HCEC 1CT (cell line): ENCODE data around the gene GGA2.
"Not testable (repeated sequence)": the region's sequence is repeated elsewhere in the genome, so short reads cannot be mapped to it uniquely, and the experiment has no call there.

Source experiments
- DNase-seq: peaks from one replicate; pipeline ENCODE4 v3.0.0-alpha.2; 2017

GGA2 gene

GRCh38 chr16:23464196-23464595 is 46.1 kb downstream of the GGA2 start:
- no peak for DNase-seq

DNA sequence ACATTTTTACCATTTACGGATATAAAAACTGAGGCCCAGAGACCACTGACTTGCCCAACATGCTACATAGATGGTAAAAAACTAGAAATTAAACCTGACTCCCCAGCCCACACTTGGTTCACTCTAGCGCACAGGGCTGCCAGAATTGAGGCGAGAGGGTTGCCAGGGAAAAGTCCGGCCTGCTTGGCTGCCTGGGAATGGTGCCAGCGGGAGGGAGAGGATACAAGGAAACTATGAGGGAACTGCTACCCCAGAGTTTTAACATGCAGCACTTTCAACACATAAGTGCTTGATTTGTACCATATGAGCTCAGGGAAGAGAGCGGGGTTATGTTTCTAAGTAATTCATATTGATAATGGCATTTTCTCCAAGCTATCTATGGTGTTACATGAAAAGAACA is 47.3 kb downstream of the GGA2 start:
- not testable (repeated sequence) for DNase-seq

DNA sequence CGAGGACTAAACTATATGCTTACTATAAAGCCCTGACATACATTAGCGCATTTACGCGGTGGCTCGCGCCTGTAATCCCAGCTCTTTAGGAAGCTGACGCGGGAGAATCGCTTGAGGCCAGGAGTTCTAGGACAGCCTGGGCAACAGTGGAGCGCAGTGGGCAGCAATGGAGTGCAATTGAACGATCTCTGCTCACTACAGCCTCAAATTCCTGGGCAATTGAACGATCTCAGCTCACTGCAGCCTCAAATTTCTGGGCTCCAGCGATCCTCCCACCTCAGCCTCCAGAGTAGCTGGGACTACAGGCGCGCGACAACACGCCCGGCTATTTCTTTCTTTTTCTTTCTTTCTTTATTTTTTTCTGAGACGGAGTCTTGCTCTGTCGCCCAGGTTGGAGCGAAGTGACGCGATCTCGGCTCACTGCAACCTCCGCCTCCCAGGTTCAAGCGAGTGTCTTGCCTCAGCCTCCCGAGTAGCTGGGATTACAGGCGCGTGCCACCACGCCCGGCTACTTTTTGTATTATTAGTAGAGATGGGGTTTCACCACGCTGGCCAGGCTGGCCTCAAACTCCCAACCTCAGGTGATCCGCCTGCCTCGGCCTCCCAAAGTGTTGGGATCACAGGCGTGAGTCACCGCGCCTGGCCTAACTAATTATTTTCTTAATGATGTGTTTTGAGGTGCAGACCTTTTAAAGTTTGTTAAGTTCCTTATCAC is 56.8 kb downstream of the GGA2 start:
- no peak for DNase-seq

DNA sequence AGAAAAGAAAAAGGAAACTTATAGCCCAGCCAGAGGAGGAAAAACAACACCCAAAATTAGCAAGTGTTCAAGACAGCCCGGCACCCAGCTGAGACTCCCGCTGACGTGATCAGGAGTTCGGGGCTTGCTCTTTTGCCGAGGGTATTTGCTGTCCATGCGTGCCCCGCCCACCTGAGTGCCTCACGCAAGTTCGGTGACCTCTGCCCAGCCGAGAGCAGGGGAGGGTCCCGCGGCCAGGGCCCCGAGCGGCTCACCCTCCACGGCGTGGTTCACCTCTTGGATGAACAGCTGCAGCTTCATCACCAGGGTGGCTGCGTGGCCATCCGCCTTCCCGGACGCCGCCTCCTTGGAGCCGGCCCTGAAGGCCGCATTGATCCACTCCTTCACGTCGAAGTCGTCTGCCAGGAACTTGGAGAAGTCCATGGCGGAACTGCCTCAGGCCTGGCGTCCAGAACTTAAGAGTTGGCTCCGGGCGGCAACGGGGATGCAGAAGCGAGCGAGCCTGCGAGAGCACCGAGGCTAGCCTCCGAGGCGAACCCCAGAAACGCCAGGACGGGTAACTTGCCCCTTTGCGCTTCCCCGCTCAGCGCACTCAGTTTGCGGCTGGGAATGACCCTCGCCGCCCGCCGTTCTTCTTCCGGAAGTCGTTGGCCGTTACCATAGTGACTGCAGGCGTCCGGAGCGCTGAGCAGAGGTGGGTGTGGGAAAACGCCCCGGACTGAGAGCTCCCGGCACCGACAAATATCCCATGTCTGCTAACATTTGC is 57.5 kb downstream of the GGA2 start, which contains the start of gene COG7:
Gene COG7 (minus strand): TSS at position 618 of the 766 bp plus-strand sequence. CDS start 195 bp downstream, at position 423.
- peak; percentile 89 for DNase-seq

DNA sequence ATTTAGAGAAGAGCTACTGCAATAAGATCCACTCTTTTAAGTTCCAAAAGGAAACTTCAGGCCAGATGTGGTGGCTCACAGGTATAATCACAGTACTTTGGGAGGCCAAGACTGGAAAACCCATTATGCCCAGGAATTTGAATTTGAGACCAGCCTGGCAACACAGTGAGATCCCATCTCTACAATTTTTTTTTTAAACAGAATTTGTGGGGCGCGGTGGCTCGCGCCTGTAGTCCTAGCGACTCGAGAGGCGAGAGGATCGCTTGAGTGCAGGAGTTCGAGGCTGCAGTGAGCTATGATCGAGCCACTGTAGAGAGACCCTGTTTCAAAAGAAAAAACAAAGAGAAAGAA is 58.1 kb downstream of the GGA2 start:
- no peak for DNase-seq

DNA sequence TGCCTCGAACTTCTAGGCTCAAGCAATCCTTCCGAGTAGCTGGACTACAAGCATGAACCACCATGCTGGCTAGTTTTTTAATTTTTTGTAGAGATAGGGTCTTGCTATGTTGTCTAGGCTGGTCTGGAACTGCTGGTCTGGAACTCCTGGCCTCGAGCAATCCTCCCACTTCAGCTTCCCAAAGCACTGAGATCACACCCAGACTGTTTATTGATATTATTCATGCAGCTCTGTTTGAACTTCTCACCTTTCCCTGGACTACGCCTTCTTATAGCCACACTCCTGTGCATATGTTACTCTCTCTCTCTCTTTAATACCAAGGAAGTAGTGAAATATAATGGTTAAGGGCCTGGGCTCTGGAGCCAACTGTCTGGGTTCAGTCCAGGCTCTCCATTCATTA is 61.9 kb downstream of the GGA2 start:
- peak; percentile 29 for DNase-seq

DNA sequence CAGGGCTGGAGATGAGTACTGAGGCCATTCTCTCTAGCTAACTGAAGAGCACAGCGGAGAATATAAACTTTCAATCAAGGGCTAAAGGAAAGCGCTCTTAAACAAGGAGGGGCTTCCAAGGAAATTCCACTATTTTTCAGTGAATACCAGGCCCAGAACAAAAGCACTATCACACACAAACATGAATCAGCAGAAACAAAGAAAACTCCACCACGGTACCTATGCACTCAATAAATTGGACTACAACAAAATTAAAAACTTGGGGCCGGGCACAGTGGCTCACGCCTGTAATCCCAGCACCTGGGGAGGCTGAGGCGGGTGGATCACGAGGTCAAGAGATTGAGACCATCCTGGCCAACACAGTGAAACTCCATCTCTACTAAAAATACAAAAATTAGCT is 72.8 kb downstream of the GGA2 start:
- not testable (repeated sequence) for DNase-seq

DNA sequence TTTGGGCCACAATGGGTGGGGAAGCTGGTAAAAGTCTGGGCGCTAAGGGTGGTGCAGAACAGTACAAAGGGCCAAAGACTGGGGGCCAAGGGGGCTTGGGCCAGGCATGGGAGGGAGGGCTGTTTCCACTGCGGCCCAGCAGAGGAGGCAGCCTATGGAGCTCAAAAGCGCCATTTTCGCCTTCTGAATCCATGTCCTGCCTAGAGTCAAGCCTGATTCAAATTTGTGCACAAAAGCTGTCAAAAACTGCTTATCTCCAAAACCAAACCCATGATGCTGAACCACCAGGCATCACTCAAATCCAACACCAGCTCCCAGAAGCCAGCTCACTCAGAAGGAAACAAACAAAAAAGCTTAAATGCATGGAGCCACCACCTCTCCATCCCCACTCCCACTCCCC is 73.3 kb downstream of the GGA2 start:
- no peak for DNase-seq

DNA sequence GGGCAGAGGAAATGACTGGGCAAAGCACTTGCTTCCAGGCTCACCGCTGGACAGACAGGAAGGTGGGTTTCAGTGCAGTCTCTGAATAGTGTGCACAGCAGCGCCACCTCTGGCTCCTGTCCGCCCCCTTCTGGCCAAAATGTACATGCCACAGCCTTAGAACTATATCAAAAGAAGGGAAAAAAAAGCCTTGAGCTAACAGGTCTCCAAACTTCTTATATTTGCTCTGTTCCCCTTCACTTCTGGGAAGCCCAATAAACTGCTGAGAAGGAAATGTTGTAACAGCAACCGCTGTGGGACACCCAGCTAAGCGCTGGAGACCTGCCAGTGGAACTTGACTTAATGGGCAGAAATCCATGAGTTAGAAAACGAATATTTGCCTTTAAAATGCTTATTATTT is 74.8 kb downstream of the GGA2 start:
- peak; percentile 60 for DNase-seq

- peak; percentile 65 for DNase-seq
Observed at GRCh38 chr16:23434380-23434779, 75.9 kb downstream of the GGA2 start.

DNA sequence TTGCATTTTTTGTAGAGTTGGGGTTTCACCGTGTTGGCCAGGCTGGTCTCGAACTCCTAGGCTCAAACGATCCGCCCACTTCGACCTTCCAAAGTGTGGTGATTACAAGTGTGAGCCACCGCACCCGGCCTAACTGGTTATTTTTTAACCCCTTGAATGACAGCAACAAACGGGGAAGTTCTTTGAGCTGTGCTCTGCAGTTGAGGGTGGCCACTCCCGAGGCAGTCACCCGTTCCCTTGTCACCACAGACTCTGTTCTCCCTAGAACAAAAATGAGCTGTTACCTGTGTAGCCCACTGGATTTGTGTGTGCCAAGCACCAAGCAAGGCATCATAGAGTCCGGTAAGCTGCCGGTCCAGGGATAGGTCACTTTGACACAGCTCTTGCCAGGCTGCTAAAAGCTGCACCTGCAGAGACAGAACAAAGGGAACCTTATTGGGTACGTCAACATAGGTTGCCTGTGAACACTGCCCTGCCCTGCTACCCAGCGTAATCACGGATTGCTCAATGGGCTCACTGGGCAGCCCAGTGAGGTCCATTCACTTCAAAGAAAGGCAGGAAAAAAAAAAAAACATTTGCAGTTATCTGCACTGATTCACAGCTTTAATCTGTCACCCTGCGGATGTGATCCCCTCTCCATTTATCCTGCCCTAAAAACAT is 76.9 kb downstream of the GGA2 start:
- no peak for DNase-seq

- peak; percentile 54 for DNase-seq
Observed at GRCh38 chr16:23432176-23433128, 77.8 kb downstream of the GGA2 start.

GRCh38 chr16:23428351-23428750 is 81.9 kb downstream of the GGA2 start:
- no peak for DNase-seq

DNA sequence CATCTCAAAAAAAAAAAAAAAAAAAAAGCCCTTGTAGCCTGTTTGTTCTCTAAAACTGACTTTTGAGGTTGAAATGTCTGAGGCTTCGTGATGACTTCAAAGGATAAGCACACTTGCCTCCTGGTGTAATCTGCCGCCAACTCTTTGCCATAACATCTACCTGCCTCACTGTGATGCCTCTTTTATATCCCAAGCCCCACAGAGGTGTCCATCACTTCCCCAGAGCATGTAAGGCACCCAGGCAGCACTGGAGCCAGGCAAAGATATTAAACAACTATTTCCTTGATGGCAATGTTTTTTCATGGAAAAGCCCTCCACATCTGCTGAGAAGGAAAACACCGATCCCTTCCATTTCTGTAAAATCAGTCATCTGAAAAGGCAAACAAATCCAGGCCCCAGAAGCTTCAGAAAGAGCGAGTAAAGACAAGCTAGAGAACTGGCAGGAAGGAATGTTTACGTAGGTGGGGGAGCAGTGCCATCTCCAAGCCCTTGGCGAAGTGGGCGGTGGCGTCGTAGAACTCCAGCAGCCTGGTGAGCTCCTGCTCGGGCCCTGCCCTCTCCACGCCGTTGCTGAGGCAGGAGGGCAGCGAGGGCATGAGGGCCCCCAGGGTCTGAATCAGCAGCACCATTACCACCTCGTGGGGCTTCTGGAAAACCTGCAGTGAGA is 85.9 kb downstream of the GGA2 start:
- DNase-seq, result no peak

GRCh38 chr16:23423496-23424049 is 86.7 kb downstream of the GGA2 start:
- peak; percentile 98 for DNase-seq

GRCh38 chr16:23420011-23420410 is 90.3 kb downstream of the GGA2 start:
- DNase-seq, result peak; percentile 42

DNA sequence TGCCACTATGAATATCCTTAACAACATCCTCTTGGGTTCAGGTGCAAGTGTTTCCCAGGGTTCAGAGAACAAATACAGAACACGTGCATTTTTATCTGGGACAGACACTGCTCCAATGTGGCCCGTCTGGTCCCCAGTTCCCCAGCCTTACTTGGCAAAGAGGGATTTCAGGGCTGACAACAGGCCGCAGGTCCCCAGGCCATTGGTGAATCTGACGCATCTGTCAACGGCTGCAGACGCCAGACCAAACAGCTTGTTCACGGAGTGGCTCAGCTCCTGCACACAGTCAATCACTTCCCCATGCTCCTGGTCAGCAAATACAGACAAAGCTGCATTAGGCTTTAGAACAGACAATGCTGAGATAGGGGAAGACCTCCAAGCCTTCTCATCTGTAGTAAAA is 93.5 kb downstream of the GGA2 start:
- no peak for DNase-seq

- no peak for DNase-seq
Observed at GRCh38 chr16:23414731-23415130, 95.6 kb downstream of the GGA2 start.
